Kidney capillary endothelial cell (primary cell): Measurements from ENCODE around the gene FAM186B.

ENCODE experiments used
- DNase-seq: peaks from one replicate; pipeline ENCODE4 v3.0.0-alpha.2; 2018; ENCODE audit warnings: low spot score

FAM186B gene

DNA sequence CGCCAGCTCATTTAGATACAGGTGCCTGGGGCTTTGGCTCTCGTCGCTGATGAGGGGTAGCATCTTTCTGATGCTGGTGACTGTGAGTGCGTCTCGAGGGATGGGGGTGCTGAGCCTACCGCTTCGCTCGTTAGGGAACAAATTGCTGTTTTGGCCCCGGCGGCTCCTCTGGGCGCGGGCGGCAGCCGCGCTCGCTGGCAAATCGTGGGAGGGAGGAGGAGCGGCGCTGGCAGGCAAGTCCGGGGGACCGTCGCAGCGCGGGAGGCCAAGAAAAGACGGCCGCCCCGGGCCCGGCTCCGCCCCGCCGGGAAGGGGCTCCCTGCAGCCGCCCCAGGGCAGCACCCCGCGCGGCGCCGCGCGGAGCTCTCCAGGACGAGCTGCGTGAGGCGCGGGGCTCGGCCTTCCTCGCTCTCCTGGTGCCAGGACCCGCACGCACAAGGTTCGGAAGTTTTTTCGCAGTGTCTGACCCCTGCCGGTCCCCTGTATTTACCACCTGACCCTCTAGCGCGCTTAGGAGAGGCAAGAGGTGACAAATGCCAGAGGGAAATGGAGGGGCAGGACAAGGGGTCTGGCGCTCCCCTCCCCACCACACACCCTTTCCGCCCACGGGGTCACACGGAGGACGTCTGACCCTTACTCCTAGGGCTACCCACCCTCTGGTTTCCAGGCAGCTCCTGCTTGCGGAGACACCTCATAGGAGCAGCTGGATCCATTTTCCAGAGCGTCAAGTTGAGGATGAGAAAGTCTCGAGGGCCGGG lies 67.5 kb downstream of the FAM186B start:
- DNase-seq = no peak
